ENCODE results near the gene HTRA1.

DNA sequence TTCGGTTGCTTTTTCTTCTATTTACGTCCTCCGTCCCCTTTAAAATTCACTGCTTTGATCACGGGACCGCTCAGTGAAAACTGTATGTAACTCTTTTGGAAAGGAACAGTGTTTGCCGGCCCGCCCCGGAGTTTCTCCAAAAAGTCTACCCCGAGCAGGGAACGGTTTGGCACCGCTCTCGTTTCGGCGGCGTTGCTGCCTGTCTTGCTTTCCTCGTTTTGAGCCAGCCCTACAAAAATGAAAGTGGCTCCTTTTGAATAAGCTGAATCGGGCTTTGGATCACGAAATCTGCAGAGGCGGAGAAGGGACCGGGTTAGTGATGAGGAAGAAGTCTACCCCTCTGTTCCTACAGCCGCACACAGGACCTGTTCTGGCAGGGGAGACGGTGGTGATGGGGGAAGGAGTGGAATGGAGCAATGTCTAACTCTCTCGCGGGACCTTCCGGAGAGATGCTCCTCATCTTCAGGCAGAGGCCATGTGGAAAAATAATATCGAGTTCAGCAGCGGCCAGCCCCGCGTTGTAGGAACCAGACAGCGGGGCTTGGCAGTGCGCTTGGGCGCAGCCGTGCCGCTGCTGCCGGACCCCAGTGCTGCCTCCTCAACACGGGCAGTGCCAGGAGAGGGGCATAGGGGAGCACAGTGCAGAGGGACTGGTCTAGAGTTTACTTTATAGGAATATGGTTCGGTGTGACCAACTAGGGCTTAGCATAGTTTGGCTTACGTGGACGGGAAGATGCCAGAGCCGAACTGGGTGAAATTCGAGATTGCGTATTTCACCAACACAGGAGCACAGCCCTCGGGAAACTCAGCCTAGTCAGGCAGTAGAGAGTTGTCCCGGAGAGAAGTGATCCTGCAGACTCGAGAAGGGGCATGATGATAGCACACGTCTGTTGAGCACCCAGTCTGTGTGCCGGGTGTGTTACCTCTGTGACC is 1.4 kb downstream of the HTRA1 start:
- TF ChIP-seq SMAD1 (IDR thresholded peaks at IDR 0.05; ENCODE audit: low read depth, partially characterized antibody), result no peak
- no peak for TF ChIP-seq NFIC (IDR thresholded peaks at IDR 0.05; ENCODE audit: low read depth, low read length)
- TF ChIP-seq CTCF (IDR thresholded peaks at IDR 0.05 in 2 of 3, conservative IDR thresholded peaks at IDR 0.05 in 1 of 3; ENCODE audit: control insufficient read depth in 2 of 3, extremely low read depth in 1 of 3, insufficient read depth in 1 of 3, low read depth in 3 of 3, low read length in 3 of 3), result no peak
- TF ChIP-seq ETV6 (conservative IDR thresholded peaks at IDR 0.05 in 1 of 2, IDR thresholded peaks at IDR 0.05 in 1 of 2; ENCODE audit: borderline replicate concordance in 1 of 2, low read depth in 1 of 2), result no peak
- no peak for TF ChIP-seq RFX5 (IDR thresholded peaks at IDR 0.05; ENCODE audit: low read depth, low read length)
- TF ChIP-seq, protein P1, sequence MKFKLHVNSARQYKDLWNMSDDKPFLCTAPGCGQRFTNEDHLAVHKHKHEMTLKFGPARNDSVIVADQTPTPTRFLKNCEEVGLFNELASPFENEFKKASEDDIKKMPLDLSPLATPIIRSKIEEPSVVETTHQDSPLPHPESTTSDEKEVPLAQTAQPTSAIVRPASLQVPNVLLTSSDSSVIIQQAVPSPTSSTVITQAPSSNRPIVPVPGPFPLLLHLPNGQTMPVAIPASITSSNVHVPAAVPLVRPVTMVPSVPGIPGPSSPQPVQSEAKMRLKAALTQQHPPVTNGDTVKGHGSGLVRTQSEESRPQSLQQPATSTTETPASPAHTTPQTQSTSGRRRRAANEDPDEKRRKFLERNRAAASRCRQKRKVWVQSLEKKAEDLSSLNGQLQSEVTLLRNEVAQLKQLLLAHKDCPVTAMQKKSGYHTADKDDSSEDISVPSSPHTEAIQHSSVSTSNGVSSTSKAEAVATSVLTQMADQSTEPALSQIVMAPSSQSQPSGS (IDR thresholded peaks at IDR 0.05; ENCODE audit: low read length), result no peak
- TF ChIP-seq TAF1 (IDR thresholded peaks at IDR 0.05; ENCODE audit: borderline replicate concordance, low read depth, low read length), result no peak
- TF ChIP-seq CUX1 (IDR thresholded peaks at IDR 0.05; ENCODE audit: insufficient replicate concordance, low read depth, low read length), result no peak
- no peak for TF ChIP-seq SMC3 (IDR thresholded peaks at IDR 0.05; ENCODE audit: borderline replicate concordance, low read length)
- TF ChIP-seq ZBTB40 (IDR thresholded peaks at IDR 0.05; ENCODE audit: borderline replicate concordance), result no peak

Measured in GM12878 (cell line).